Osteoblast (primary cell): ENCODE measurements around the gene TMEM178B. TPM values are rescaled to one million over a fixed set of nuclear protein-coding genes. Genes with fewer than 3 reads are reported as not detected.

Experiments used
- DNase-seq: peaks from one replicate; pipeline ENCODE4 v3.0.0; 2011; ENCODE audit warnings: low spot score, mixed read lengths; ENCODE audit not compliant: insufficient read length; ENCODE audit errors: missing footprints
- H2AFZ ChIP-seq: 2 replicates; pipeline ENCODE4 v1.6.0; 2011; ENCODE audit warnings: mild to moderate bottlenecking, low read length
- H3K27ac ChIP-seq: 2 replicates; pipeline ENCODE4 v1.5.1; 2011; ENCODE audit warnings: mild to moderate bottlenecking, low read depth, low read length, moderate library complexity
- H3K27me3 ChIP-seq: 2 replicates; pipeline ENCODE4 v1.6.0; 2012; ENCODE audit warnings: mild to moderate bottlenecking, control low read depth, inconsistent platforms, low read length, moderate library complexity; ENCODE audit not compliant: insufficient read depth
- H3K36me3 ChIP-seq: 2 replicates; pipeline ENCODE4 v1.5.1; 2011; ENCODE audit warnings: mild to moderate bottlenecking, low read length, control low read depth, moderate library complexity; ENCODE audit not compliant: insufficient read depth
- H3K4me1 ChIP-seq: 2 replicates; pipeline ENCODE4 v1.5.1; 2011; ENCODE audit warnings: mild to moderate bottlenecking, low read length, control low read depth, moderate library complexity; ENCODE audit not compliant: insufficient read depth
- H3K4me2 ChIP-seq: 2 replicates; pipeline ENCODE4 v1.6.0; 2011; ENCODE audit warnings: mild to moderate bottlenecking, low read length; ENCODE audit not compliant: insufficient read depth
- H3K4me3 ChIP-seq: fragments of 200-600 bp; sonication (generic); 3 replicates; pipeline ENCODE4 v1.5.1; 2012; ENCODE audit warnings: mild to moderate bottlenecking, low read length, inconsistent platforms; ENCODE audit not compliant: insufficient read depth
- H3K79me2 ChIP-seq: 2 replicates; pipeline ENCODE4 v1.6.0; 2012; ENCODE audit warnings: mild to moderate bottlenecking, low read length, control low read depth, inconsistent platforms; ENCODE audit not compliant: insufficient read depth
- H3K9me3 ChIP-seq: 2 replicates; pipeline ENCODE4 v1.5.1; 2011; ENCODE audit warnings: low read depth, low read length, control low read depth
- H4K20me1 ChIP-seq: 2 replicates; pipeline ENCODE4 v1.6.0; 2012; ENCODE audit warnings: mild to moderate bottlenecking, low read length, control low read depth; ENCODE audit not compliant: insufficient read depth
- CTCF ChIP-seq: IDR thresholded peaks from 2 replicates; pipeline ENCODE4 v1.5.1; 2011; ENCODE audit warnings: mild to moderate bottlenecking, low read depth, low read length, moderate library complexity; ENCODE audit errors: extremely low read depth
- total RNA-seq: library from RNA; depleted of rRNA; stranded (reverse); fragments of >200 nt; gene quantifications from 2 replicates; pipeline ENCODE4 v1.2.3, GENCODE V29; 2012

The TMEM178B gene
- total RNA-seq, 1 donor: 1.1 TPM

GRCh38 chr7:141246426-141246825 is 172.6 kb downstream of the TMEM178B start:
- no peak for DNase-seq
- Histone ChIP-seq H3K4me3 (no peak overlapping the region), H3K27me3 (no peaks in the 10 kb centered on the region)

GRCh38 chr7:141251180-141251579 is 177.3 kb downstream of the TMEM178B start:
- Histone ChIP-seq H2AFZ (no peak overlapping the region), H3K9me3 (no peaks in the 10 kb centered on the region)

More at GRCh38 chr7:141246426-141246825, 172.6 kb downstream of the TMEM178B start:
- Histone ChIP-seq H4K20me1 (no peaks in the 10 kb centered on the region), H3K4me1 (no peaks in the 10 kb centered on the region), H3K4me2 (no peak overlapping the region), H3K36me3 (no peaks in the 10 kb centered on the region), H3K79me2 (no peaks in the 10 kb centered on the region), H3K27ac (no peak overlapping the region), H3K9me3 (no peaks in the 10 kb centered on the region), H2AFZ (no peak overlapping the region)
- no peak for TF ChIP-seq CTCF

GRCh38 chr7:141251957-141252356 is 178.1 kb downstream of the TMEM178B start:
- Histone ChIP-seq H2AFZ (no peak overlapping the region), H3K27ac (no peak overlapping the region), H3K9me3 (no peaks in the 10 kb centered on the region), H3K4me1 (no peaks in the 10 kb centered on the region), H3K27me3 (no peaks in the 10 kb centered on the region), H3K4me2 (no peak overlapping the region), H3K4me3 (no peak overlapping the region), H3K79me2 (no peaks in the 10 kb centered on the region), H3K36me3 (no peaks in the 10 kb centered on the region), H4K20me1 (no peaks in the 10 kb centered on the region)
- TF ChIP-seq CTCF: peak; percentile 10
- no peak for DNase-seq

More at GRCh38 chr7:141251180-141251579, 177.3 kb downstream of the TMEM178B start:
- Histone ChIP-seq H3K4me3 (no peak overlapping the region), H3K79me2 (no peaks in the 10 kb centered on the region), H3K4me1 (no peaks in the 10 kb centered on the region), H3K27me3 (no peaks in the 10 kb centered on the region), H3K27ac (no peak overlapping the region), H3K4me2 (no peak overlapping the region), H3K36me3 (no peaks in the 10 kb centered on the region), H4K20me1 (no peaks in the 10 kb centered on the region)
- no peak for TF ChIP-seq CTCF
- DNase-seq: no peak

GRCh38 chr7:141257597-141257996 is 183.7 kb downstream of the TMEM178B start:
- Histone ChIP-seq H3K4me3 (no peak overlapping the region), H3K36me3 (no peaks in the 10 kb centered on the region), H2AFZ (no peak overlapping the region), H3K27me3 (no peaks in the 10 kb centered on the region), H3K27ac (no peak overlapping the region), H3K4me2 (no peak overlapping the region), H3K79me2 (no peaks in the 10 kb centered on the region), H3K9me3 (no peaks in the 10 kb centered on the region), H4K20me1 (no peaks in the 10 kb centered on the region), H3K4me1 (no peaks in the 10 kb centered on the region)
- no peak for TF ChIP-seq CTCF
- no peak for DNase-seq
